Measurements from ENCODE around the gene FBXO46.

The FBXO46 gene

DNA sequence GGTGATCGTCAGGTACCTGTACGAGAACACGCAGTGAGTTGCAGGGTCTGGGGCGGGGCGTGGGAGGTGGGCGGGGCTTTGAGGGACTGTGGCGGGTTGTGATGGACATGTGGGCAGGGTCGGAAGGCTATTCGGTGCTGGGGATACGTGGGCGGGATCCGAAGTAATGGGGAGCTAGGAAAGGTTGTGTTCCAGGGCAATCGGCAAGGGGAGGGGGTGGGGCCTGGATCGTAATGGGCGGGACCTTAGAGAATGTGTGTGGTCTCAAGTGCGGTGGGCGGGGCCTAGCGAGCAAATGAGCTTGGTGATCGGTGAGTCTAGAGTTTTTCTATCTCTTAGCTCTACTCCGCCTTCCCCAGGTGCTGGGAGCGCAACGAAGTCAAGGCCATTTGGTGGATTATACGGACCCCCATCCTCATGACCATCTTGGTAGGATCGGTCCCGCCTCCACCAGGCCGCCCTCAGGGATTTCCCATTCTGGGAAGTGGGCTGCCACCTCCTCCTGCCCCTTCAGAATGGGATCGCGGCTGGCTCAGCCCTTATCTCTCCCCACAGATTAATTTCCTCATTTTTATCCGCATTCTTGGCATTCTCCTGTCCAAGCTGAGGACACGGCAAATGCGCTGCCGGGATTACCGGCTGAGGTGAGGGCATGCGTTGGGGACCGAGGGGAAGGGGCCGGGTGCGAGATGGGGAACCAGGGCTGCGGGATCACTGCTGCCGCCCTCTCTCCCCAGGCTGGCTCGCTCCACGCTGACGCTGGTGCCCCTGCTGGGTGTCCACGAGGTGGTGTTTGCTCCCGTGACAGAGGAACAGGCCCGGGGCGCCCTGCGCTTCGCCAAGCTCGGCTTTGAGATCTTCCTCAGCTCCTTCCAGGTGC is 53.1 kb downstream of the FBXO46 start:
- no peak overlapping the region for H3K27ac ChIP-seq (ENCODE audit: extremely low read depth, low read depth, low read length)
- H3K9me3 ChIP-seq (ENCODE audit: control insufficient read depth, insufficient read depth, low read depth, low read length), result no peaks in the 10 kb centered on the region
- H3K36me3 ChIP-seq (ENCODE audit: control insufficient read depth in 2 of 2, insufficient read depth in 1 of 2, low read length in 2 of 2), result no peaks in the 10 kb centered on the region; a peak in 1 of 3 replicates
- H3K4me1 ChIP-seq (ENCODE audit: control insufficient read depth, insufficient read depth, low read length), result peaks cover 11% of the 10 kb centered on the region
- ChIA-PET POLR2A (interaction anchor here (0.6 to 2.2 kb wide), 18 partner anchors 8 to 238 kb away, joined by 3 to 24 read pairs (median 3); partner anchors contain the start of genes FBXO46, QPCTL, SIX5 and SNRPD2), CTCF (interaction anchor here (0.6 to 11.3 kb wide), 12 partner anchors 10 to 203 kb away, joined by 3 to 121 read pairs (median 4); partner anchors contain the start of genes GIPR, QPCTL, SIX5 and SNRPD2)
- TF ChIP-seq ZNF23 (tag by site-specific recombination; IDR thresholded peaks at IDR 0.05; ENCODE audit: borderline replicate concordance) (no peak), MYNN (tag by site-specific recombination; IDR thresholded peaks at IDR 0.05; ENCODE audit: borderline replicate concordance) (no peak), ZBTB17 (tag by site-specific recombination; IDR thresholded peaks at IDR 0.05) (peak; percentile 25; the same call in 1 of the 2 replicates), EGR2 (tag by site-specific recombination; IDR thresholded peaks at IDR 0.05; ENCODE audit: low read depth) (peak; percentile 40; the same call in 1 of the 2 replicates), KLF8 (tag by site-specific recombination; IDR thresholded peaks at IDR 0.05) (peak; percentile 49; the same call in 1 of the 2 replicates), KLF9 (tag by site-specific recombination; IDR thresholded peaks at IDR 0.05; ENCODE audit: low read depth) (peak; percentile 85), ZFHX2 (tag by site-specific recombination; conservative IDR thresholded peaks at IDR 0.05) (peak; percentile 75), SP3 (tag by site-specific recombination; IDR thresholded peaks at IDR 0.05) (peak; percentile 78), SP2 (tag by site-specific recombination; IDR thresholded peaks at IDR 0.05) (peak; percentile 66), ZNF16 (tag by site-specific recombination; IDR thresholded peaks at IDR 0.05; ENCODE audit: low read depth) (peak; percentile 50; the same call in 1 of the 2 replicates), KLF16 (tag by site-specific recombination; IDR thresholded peaks at IDR 0.05) (0 out of 2 replicates have a peak, but pooled peaks have one; percentile 38)
- TF ChIP-seq, protein P1, sequence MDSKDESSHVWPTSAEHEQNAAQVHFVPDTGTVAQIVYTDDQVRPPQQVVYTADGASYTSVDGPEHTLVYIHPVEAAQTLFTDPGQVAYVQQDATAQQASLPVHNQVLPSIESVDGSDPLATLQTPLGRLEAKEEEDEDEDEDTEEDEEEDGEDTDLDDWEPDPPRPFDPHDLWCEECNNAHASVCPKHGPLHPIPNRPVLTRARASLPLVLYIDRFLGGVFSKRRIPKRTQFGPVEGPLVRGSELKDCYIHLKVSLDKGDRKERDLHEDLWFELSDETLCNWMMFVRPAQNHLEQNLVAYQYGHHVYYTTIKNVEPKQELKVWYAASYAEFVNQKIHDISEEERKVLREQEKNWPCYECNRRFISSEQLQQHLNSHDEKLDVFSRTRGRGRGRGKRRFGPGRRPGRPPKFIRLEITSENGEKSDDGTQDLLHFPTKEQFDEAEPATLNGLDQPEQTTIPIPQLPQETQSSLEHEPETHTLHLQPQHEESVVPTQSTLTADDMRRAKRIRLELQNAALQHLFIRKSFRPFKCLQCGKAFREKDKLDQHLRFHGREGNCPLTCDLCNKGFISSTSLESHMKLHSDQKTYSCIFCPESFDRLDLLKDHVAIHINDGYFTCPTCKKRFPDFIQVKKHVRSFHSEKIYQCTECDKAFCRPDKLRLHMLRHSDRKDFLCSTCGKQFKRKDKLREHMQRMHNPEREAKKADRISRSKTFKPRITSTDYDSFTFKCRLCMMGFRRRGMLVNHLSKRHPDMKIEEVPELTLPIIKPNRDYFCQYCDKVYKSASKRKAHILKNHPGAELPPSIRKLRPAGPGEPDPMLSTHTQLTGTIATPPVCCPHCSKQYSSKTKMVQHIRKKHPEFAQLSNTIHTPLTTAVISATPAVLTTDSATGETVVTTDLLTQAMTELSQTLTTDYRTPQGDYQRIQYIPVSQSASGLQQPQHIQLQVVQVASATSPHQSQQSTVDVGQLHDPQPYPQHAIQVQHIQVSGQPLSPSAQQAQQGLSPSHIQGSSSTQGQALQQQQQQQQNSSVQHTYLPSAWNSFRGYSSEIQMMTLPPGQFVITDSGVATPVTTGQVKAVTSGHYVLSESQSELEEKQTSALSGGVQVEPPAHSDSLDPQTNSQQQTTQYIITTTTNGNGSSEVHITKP (tag by site-specific recombination; IDR thresholded peaks at IDR 0.05), result peak; percentile 80
- TF ChIP-seq, protein P2, sequence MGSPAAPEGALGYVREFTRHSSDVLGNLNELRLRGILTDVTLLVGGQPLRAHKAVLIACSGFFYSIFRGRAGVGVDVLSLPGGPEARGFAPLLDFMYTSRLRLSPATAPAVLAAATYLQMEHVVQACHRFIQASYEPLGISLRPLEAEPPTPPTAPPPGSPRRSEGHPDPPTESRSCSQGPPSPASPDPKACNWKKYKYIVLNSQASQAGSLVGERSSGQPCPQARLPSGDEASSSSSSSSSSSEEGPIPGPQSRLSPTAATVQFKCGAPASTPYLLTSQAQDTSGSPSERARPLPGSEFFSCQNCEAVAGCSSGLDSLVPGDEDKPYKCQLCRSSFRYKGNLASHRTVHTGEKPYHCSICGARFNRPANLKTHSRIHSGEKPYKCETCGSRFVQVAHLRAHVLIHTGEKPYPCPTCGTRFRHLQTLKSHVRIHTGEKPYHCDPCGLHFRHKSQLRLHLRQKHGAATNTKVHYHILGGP (tag by site-specific recombination; IDR thresholded peaks at IDR 0.05), result no peak
- H3K4me3 ChIP-seq (ENCODE audit: low read depth, low read length), result peak overlapping the region; percentile 17

DNA sequence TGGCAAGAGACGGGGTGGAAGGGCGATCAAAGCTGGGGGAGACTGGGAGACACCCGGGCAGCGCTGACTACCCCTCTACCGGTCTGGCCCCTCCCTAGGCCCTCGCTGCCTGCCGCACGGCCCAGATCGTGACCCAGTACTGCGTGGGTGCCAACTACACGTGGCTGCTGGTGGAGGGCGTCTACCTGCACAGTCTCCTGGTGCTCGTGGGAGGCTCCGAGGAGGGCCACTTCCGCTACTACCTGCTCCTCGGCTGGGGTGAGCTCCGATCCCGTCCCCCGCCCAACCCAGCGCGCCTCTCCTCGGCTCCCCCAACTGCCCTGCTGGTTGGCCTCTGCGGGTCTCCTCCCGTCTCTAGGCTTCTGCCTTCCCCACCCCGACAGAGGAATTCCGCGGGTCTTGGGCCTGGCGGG is 53.8 kb downstream of the FBXO46 start:
- peaks cover 9% of the 10 kb centered on the region for H3K4me1 ChIP-seq (ENCODE audit: control insufficient read depth, insufficient read depth, low read length)
- no peaks in the 10 kb centered on the region; a peak in 1 of 3 replicates for H3K36me3 ChIP-seq (ENCODE audit: control insufficient read depth in 2 of 2, insufficient read depth in 1 of 2, low read length in 2 of 2)
- no peak overlapping the region for H3K27ac ChIP-seq (ENCODE audit: extremely low read depth, low read depth, low read length)
- CTCF ChIA-PET, result interaction anchor here (0.6 to 11.3 kb wide), 9 partner anchors 9 to 203 kb away, joined by 3 to 121 read pairs (median 4); partner anchors contain the start of genes EML2, GIPR, QPCTL and SIX5
- peak overlapping the region; percentile 6 for H3K4me3 ChIP-seq (ENCODE audit: low read depth, low read length)
- POLR2A ChIA-PET, result interaction anchor here (0.5 to 2.2 kb wide), 11 partner anchors 8 to 187 kb away, joined by 3 to 24 read pairs (median 4); partner anchors contain the start of genes QPCTL, SIX5 and SNRPD2
- no peaks in the 10 kb centered on the region for H3K9me3 ChIP-seq (ENCODE audit: control insufficient read depth, insufficient read depth, low read depth, low read length)
- no peak for TF ChIP-seq ZNF24 (tag by site-specific recombination; IDR thresholded peaks at IDR 0.05)
- TF ChIP-seq, protein P3, sequence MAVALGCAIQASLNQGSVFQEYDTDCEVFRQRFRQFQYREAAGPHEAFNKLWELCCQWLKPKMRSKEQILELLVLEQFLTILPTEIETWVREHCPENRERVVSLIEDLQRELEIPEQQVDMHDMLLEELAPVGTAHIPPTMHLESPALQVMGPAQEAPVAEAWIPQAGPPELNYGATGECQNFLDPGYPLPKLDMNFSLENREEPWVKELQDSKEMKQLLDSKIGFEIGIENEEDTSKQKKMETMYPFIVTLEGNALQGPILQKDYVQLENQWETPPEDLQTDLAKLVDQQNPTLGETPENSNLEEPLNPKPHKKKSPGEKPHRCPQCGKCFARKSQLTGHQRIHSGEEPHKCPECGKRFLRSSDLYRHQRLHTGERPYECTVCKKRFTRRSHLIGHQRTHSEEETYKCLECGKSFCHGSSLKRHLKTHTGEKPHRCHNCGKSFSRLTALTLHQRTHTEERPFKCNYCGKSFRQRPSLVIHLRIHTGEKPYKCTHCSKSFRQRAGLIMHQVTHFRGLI (tag by site-specific recombination; IDR thresholded peaks at IDR 0.05), result 0 out of 2 replicates have a peak, but pooled peaks have one; percentile 41
- TF ChIP-seq, protein P4, sequence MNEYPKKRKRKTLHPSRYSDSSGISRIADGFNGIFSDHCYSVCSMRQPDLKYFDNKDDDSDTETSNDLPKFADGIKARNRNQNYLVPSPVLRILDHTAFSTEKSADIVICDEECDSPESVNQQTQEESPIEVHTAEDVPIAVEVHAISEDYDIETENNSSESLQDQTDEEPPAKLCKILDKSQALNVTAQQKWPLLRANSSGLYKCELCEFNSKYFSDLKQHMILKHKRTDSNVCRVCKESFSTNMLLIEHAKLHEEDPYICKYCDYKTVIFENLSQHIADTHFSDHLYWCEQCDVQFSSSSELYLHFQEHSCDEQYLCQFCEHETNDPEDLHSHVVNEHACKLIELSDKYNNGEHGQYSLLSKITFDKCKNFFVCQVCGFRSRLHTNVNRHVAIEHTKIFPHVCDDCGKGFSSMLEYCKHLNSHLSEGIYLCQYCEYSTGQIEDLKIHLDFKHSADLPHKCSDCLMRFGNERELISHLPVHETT (tag by site-specific recombination; IDR thresholded peaks at IDR 0.05), result no peak

All from HEK293 (cell line).